Astrocyte (in vitro differentiated cells and primary cell): ENCODE measurements around the gene SRR. TPM values are rescaled to one million over a fixed set of nuclear protein-coding genes. Genes with fewer than 3 reads are reported as not detected.
A peak's percentile ranks its signal among the peaks of the same experiment; 100 is the strongest.

Source experiments
- DNase-seq: peaks from one replicate; pipeline ENCODE4 v3.0.0-alpha.2; 2010; ENCODE audit warnings: low read depth
- FAIRE-seq: peaks from 2 replicates; lab custom pipeline; 2011; peaks lifted over from hg19 to GRCh38; lab: Jason Lieb, UNC
- H2AFZ ChIP-seq: 2 replicates; pipeline ENCODE4 v1.6.0; 2012; ENCODE audit warnings: low read depth, low read length, inconsistent platforms
- H3K27ac ChIP-seq: 2 replicates; pipeline ENCODE4 v1.5.1; 2011; ENCODE audit warnings: low read depth, low read length, inconsistent platforms
- H3K27me3 ChIP-seq: 2 replicates; pipeline ENCODE4 v1.6.0; 2011; ENCODE audit warnings: low read length, inconsistent platforms; ENCODE audit not compliant: insufficient read depth
- H3K36me3 ChIP-seq: 2 replicates; pipeline ENCODE4 v1.5.1; 2011; ENCODE audit warnings: low read length, inconsistent platforms; ENCODE audit not compliant: insufficient read depth
- H3K4me1 ChIP-seq: 2 replicates; pipeline ENCODE4 v1.5.1; 2011; ENCODE audit warnings: low read length, inconsistent platforms; ENCODE audit not compliant: insufficient read depth
- H3K4me2 ChIP-seq: 2 replicates; pipeline ENCODE4 v1.6.0; 2012; ENCODE audit warnings: low read length, inconsistent platforms
- H3K4me3 ChIP-seq: 2 replicates; pipeline ENCODE4 v1.5.1; 2011; ENCODE audit warnings: low read depth, mild to moderate bottlenecking, low read length, inconsistent platforms; ENCODE audit not compliant: insufficient read depth
- H3K79me2 ChIP-seq: 2 replicates; pipeline ENCODE4 v1.6.0; 2012; ENCODE audit warnings: mild to moderate bottlenecking, low read length, inconsistent platforms; ENCODE audit not compliant: insufficient read depth
- H3K9ac ChIP-seq: 2 replicates; pipeline ENCODE4 v1.6.0; 2012; ENCODE audit warnings: mild to moderate bottlenecking, low read length, inconsistent platforms
- H3K9me3 ChIP-seq: 2 replicates; pipeline ENCODE4 v1.5.1; 2012; ENCODE audit warnings: low read depth, mild to moderate bottlenecking, low read length, inconsistent platforms; ENCODE audit not compliant: insufficient read depth
- H4K20me1 ChIP-seq: 2 replicates; pipeline ENCODE4 v1.6.0; 2012; ENCODE audit warnings: low read length, inconsistent platforms; ENCODE audit not compliant: insufficient read depth
- H3K27ac Mint-ChIP-seq: one replicate; pipeline ENCODE4 v1.8.0; 2021; ENCODE audit warnings: mild to moderate bottlenecking, mixed read lengths; ENCODE audit not compliant: unreplicated experiment
- H3K27me3 Mint-ChIP-seq: one replicate; pipeline ENCODE4 v1.8.0; 2021; ENCODE audit warnings: low read depth, mixed read lengths; ENCODE audit not compliant: unreplicated experiment
- H3K36me3 Mint-ChIP-seq: one replicate; pipeline ENCODE4 v1.8.0; 2021; ENCODE audit warnings: low read depth, mixed read lengths; ENCODE audit not compliant: unreplicated experiment
- H3K4me1 Mint-ChIP-seq: one replicate; pipeline ENCODE4 v1.8.0; 2021; ENCODE audit warnings: low read depth, mixed read lengths; ENCODE audit not compliant: unreplicated experiment
- H3K4me3 Mint-ChIP-seq: one replicate; pipeline ENCODE4 v1.8.0; 2021; ENCODE audit warnings: mild to moderate bottlenecking, moderate library complexity, mixed read lengths; ENCODE audit not compliant: unreplicated experiment
- H3K9me3 Mint-ChIP-seq: one replicate; pipeline ENCODE4 v1.8.0; 2021; ENCODE audit warnings: mild to moderate bottlenecking, mixed read lengths; ENCODE audit not compliant: unreplicated experiment
- CTCF ChIP-seq: IDR thresholded peaks from 2 replicates; pipeline ENCODE4 v1.5.1; 2011; ENCODE audit warnings: low read depth, mild to moderate bottlenecking, inconsistent platforms, low read length, moderate library complexity; ENCODE audit not compliant: insufficient read depth
- EZH2 ChIP-seq: IDR thresholded peaks from 2 replicates; pipeline ENCODE4 v1.6.1; 2012; ENCODE audit warnings: mild to moderate bottlenecking, low read length, inconsistent platforms; ENCODE audit not compliant: insufficient read depth
- total RNA-seq: library from RNA; stranded (reverse); gene quantifications from 2 replicates; pipeline ENCODE4 v1.2.1, GENCODE V29; 2021

The SRR gene
- total RNA-seq, 1 donor from 2014 or later, result 15.4 TPM

- Mint-ChIP-seq H3K4me3 (no peak overlapping the region), H3K9me3 (no peaks in the 10 kb centered on the region), H3K36me3 (peaks cover 25% of the 10 kb centered on the region), H3K4me1 (peaks cover 20% of the 10 kb centered on the region), H3K27me3 (no peaks in the 10 kb centered on the region), H3K27ac (peak overlapping the region; percentile 78)
- Histone ChIP-seq H3K36me3 (peaks cover 32% of the 10 kb centered on the region), H3K9ac (no peak overlapping the region), H3K4me2 (no peak overlapping the region), H4K20me1 (no peaks in the 10 kb centered on the region), H3K4me3 (no peak overlapping the region), H3K27me3 (no peaks in the 10 kb centered on the region), H3K27ac (no peak overlapping the region), H3K4me1 (peaks cover 5% of the 10 kb centered on the region), H2AFZ (no peak overlapping the region), H3K9me3 (no peaks in the 10 kb centered on the region), H3K79me2 (no peaks in the 10 kb centered on the region)
- no peak for FAIRE-seq
- DNase-seq, result no peak
- TF ChIP-seq CTCF (no peak), EZH2 (no peak)
These were observed 20.4 kb upstream of the SRR start for GRCh38 chr17:2283302-2283701.

- Histone ChIP-seq H3K36me3 (peaks cover 22% of the 10 kb centered on the region), H3K4me1 (peaks cover 8% of the 10 kb centered on the region), H2AFZ (no peak overlapping the region), H3K4me3 (no peak overlapping the region), H3K27me3 (no peaks in the 10 kb centered on the region), H3K4me2 (no peak overlapping the region), H3K27ac (no peak overlapping the region), H3K9me3 (no peaks in the 10 kb centered on the region), H3K9ac (no peak overlapping the region), H3K79me2 (peaks cover 17% of the 10 kb centered on the region), H4K20me1 (peaks cover 22% of the 10 kb centered on the region)
- DNase-seq, result no peak
- H3K4me1 Mint-ChIP-seq, result peaks cover 23% of the 10 kb centered on the region
- FAIRE-seq, result no peak
- H3K9me3 Mint-ChIP-seq, result no peaks in the 10 kb centered on the region
- H3K27ac Mint-ChIP-seq, result no peak overlapping the region
- TF ChIP-seq CTCF (no peak), EZH2 (no peak)
- H3K27me3 Mint-ChIP-seq, result no peaks in the 10 kb centered on the region
- peaks cover 24% of the 10 kb centered on the region for H3K36me3 Mint-ChIP-seq
- no peak overlapping the region for H3K4me3 Mint-ChIP-seq
These were observed 13.8 kb upstream of the SRR start for GRCh38 chr17:2289878-2290478.

GRCh38 chr17:2292100-2292499 lies 11.7 kb upstream of the SRR start:
- Histone ChIP-seq H3K4me1 (peaks cover 13% of the 10 kb centered on the region), H3K9ac (peak overlapping the region; percentile 22), H3K79me2 (peaks cover 38% of the 10 kb centered on the region), H3K27me3 (no peaks in the 10 kb centered on the region), H3K4me3 (no peak overlapping the region), H3K9me3 (no peaks in the 10 kb centered on the region), H4K20me1 (peaks cover 43% of the 10 kb centered on the region), H3K36me3 (peaks cover 37% of the 10 kb centered on the region), H3K4me2 (peak overlapping the region; percentile 6), H3K27ac (no peak overlapping the region), H2AFZ (no peak overlapping the region)
- Mint-ChIP-seq H3K9me3 (no peaks in the 10 kb centered on the region), H3K27me3 (no peaks in the 10 kb centered on the region), H3K27ac (peak overlapping the region; percentile 50), H3K4me3 (peak overlapping the region; percentile 23), H3K36me3 (peaks cover 27% of the 10 kb centered on the region), H3K4me1 (peaks cover 36% of the 10 kb centered on the region)
- TF ChIP-seq CTCF (no peak), EZH2 (no peak)
- no peak for FAIRE-seq
- DNase-seq, result peak; percentile 71
